ENCODE data around the gene EHBP1.

GRCh38 chr2:63046961-63047320, 341.4 kb downstream of the EHBP1 start:
- TF ChIP-seq SUZ12 (IDR thresholded peaks at IDR 0.05; ENCODE audit: extremely low read depth, insufficient read depth, insufficient read length) (no peak), ZNF274 (IDR thresholded peaks at IDR 0.05; ENCODE audit: low read depth, low read length) (no peak), YY1 (IDR thresholded peaks at IDR 0.05; ENCODE audit: insufficient read depth, insufficient read length) (no peak)
